Prostate gland (tissue), 2 donors: Measurements from ENCODE around the gene AACS.

Source experiments
- POLR2A ChIP-seq: fragments of 450-650 bp; IDR thresholded peaks from one replicate; pipeline ENCODE4 v1.6.1; 2016; ENCODE audit warnings: antibody characterized with exemption, mild to moderate bottlenecking
- POLR2AphosphoS5 ChIP-seq: sonication (generic); formaldehyde crosslinking; IDR thresholded peaks from one replicate; pipeline ENCODE4 v1.6.1; 2017; ENCODE audit warnings: antibody characterized with exemption
- TF ChIP-seq, protein P1 (sequence below), 4 experiments: fragments of 200-600 bp in 2 of 4; fragments of 450-650 bp in 2 of 4; sonication (generic) in 2 of 4; IDR thresholded peaks; 1 replicate in 3 of 4; 2 replicates in 1 of 4; pipeline ENCODE4 v1.5.1; 2016 to 2019; ENCODE audit warnings: antibody characterized with exemption in 4 of 4, mild to moderate bottlenecking in 2 of 4, moderate library complexity in 2 of 4

DNA sequence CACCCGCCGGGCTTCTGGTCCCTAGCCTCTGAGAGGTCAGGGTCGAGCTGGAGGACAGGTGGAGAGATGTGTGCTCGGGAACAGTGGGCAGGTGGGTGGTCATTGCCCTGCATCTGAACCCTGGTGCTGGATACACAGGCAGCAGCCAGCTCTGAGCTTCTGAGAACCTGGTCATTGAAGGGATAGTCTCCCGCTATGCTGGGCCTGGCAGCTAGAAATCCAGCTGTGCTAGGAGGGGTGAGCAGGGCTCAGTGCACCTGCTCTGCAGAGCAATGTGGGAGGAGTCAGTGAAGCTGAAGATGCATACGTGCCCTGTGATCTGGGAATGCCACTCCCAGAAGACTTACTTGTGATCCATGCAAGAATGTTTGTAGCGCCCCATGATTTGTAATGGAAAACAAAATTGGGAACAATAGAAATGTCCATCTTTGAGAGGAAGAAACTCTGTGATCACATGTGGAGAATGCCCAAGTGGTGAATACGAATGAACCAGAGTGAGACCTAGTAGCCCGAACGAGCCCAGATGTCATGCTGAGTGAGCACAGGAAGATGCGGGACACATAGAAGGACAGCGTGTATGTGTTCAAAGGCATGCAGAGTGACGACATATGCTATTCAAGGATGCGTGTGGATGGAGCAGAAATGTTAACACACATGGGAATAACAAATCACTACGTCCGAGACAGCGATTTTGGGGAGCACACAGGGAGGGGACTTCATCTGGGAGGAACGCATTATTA, 63.4 kb downstream of the AACS start:
- TF ChIP-seq, protein P1, sequence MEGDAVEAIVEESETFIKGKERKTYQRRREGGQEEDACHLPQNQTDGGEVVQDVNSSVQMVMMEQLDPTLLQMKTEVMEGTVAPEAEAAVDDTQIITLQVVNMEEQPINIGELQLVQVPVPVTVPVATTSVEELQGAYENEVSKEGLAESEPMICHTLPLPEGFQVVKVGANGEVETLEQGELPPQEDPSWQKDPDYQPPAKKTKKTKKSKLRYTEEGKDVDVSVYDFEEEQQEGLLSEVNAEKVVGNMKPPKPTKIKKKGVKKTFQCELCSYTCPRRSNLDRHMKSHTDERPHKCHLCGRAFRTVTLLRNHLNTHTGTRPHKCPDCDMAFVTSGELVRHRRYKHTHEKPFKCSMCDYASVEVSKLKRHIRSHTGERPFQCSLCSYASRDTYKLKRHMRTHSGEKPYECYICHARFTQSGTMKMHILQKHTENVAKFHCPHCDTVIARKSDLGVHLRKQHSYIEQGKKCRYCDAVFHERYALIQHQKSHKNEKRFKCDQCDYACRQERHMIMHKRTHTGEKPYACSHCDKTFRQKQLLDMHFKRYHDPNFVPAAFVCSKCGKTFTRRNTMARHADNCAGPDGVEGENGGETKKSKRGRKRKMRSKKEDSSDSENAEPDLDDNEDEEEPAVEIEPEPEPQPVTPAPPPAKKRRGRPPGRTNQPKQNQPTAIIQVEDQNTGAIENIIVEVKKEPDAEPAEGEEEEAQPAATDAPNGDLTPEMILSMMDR (IDR thresholded peaks at IDR 0.05), result no peak
- no peak for TF ChIP-seq POLR2AphosphoS5
- TF ChIP-seq POLR2A, result no peak
